Muscle layer of duodenum (tissue), 2 donors: ENCODE measurements around the gene CERKL.

Source experiments
- H3K27ac ChIP-seq: one replicate; pipeline ENCODE4 v1.7.0; 2013; ENCODE audit warnings: mild to moderate bottlenecking, low read length
- H3K27me3 ChIP-seq: one replicate; pipeline ENCODE4 v1.7.0; 2013; ENCODE audit warnings: low read depth, mild to moderate bottlenecking, control low read depth, low read length
- H3K36me3 ChIP-seq, 2 donors: one replicate each; pipeline ENCODE4 v1.7.0; 2013; ENCODE audit warnings: low read length in 2 of 2, control low read depth in 1 of 2, mild to moderate bottlenecking in 1 of 2; ENCODE audit not compliant: insufficient read depth in 2 of 2, control insufficient read depth in 1 of 2
- H3K4me1 ChIP-seq, 2 donors: one replicate each; pipeline ENCODE4 v1.7.0; 2013; ENCODE audit warnings: low read length in 2 of 2, mild to moderate bottlenecking in 2 of 2, control low read depth in 1 of 2, moderate library complexity in 1 of 2; ENCODE audit not compliant: insufficient read depth in 2 of 2, control insufficient read depth in 1 of 2
- H3K4me3 ChIP-seq, 2 donors: one replicate each; pipeline ENCODE4 v1.7.0; 2013; ENCODE audit warnings: low read length in 2 of 2, low read depth in 1 of 2, mild to moderate bottlenecking in 1 of 2
- H3K9me3 ChIP-seq, 2 donors: one replicate each; pipeline ENCODE4 v1.7.0; 2013; ENCODE audit warnings: low read length in 2 of 2, control low read depth in 1 of 2, mild to moderate bottlenecking in 1 of 2; ENCODE audit not compliant: control insufficient read depth in 1 of 2
- donor health status: healthy.

The CERKL gene

DNA sequence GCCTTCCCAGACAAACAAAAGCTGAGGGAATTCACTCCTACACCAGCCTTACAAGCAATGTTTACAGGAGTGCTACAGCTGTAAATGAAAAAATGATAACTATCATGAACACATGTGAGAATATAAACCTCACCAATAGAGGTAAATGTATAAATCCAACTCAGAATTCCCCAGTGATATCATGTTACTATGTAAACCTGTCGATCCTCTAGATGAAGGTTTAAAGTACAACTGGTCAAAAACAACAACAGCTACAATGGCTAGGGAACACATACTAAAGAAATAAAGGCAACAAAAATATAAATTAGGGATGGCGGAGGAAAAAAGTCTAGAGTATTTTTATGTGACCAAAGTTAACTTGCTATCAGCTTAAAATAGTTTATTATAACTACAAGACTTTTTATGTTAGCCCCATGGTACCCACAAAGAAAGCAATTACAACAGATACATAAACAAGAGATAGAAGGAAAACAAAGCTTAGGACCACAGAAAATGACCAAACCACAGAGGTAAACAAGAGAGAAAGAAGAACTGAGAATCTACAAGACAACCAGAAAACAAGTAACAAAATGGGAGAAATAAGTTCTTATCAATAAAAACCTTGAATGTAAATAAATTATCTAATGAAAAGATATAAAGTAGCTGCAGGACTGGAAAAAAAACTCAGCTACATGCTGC is 8.3 kb downstream of the CERKL start:
- Histone ChIP-seq H3K36me3 (no peaks in the 10 kb centered on the region), H3K27ac (no peak overlapping the region), H3K27me3 (no peaks in the 10 kb centered on the region), H3K4me3 (no peak overlapping the region), H3K9me3 (no peaks in the 10 kb centered on the region), H3K4me1 (no peaks in the 10 kb centered on the region)

DNA sequence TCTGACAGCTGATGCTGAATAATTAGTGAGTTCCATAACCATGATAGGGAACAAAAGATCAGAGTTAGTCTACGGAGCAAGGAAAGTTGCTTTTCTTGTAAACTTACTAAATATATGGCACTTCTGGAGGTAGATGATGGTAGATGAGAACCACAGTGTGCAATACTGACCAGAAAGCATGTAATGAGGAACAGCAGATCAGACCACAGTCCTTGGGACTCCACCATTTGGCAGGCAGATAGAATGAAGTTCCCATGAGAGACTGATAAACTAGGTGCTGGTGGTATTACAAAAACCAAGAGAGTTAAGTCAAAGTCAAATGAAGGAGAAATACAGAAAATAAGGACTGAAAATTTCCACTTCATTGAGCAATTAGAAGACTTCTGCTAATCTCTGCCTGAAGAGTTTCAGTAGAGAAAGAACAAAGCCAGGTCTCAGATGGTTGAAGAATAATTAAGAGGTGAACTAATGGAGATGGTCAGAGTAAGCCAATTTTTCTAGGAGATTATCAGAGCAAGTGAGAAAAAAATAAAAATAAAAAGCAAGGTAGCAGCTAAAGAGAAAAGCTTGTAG is 10.4 kb downstream of the CERKL start:
- no peak overlapping the region for H3K27ac ChIP-seq
- H3K9me3 ChIP-seq, result no peaks in the 10 kb centered on the region
- H3K4me3 ChIP-seq, result no peak overlapping the region
- H3K4me1 ChIP-seq, result no peaks in the 10 kb centered on the region
- no peaks in the 10 kb centered on the region for H3K27me3 ChIP-seq
- H3K36me3 ChIP-seq, result no peaks in the 10 kb centered on the region

DNA sequence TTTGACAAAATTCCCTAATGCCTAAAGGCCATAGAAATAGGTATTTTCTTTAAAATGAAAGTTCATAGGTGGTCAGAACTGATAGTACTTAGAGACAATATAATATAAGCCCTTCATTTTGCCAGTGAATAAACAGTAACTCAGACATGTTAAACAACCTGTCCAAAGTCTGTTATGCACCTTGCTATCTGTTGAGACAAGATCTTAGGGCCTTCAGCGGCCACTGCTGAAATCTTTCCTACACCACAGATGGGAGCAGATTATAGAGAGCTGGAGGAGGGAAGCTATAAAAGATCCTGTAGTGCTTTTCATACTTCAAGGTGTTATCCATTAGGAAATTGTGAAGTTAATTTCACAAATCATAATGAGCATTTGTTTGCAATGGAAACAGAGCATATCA is 13.8 kb downstream of the CERKL start:
- H3K9me3 ChIP-seq, result no peaks in the 10 kb centered on the region
- no peak overlapping the region for H3K27ac ChIP-seq
- no peaks in the 10 kb centered on the region for H3K4me1 ChIP-seq
- H3K27me3 ChIP-seq, result no peaks in the 10 kb centered on the region
- no peak overlapping the region for H3K4me3 ChIP-seq
- H3K36me3 ChIP-seq, result no peaks in the 10 kb centered on the region

DNA sequence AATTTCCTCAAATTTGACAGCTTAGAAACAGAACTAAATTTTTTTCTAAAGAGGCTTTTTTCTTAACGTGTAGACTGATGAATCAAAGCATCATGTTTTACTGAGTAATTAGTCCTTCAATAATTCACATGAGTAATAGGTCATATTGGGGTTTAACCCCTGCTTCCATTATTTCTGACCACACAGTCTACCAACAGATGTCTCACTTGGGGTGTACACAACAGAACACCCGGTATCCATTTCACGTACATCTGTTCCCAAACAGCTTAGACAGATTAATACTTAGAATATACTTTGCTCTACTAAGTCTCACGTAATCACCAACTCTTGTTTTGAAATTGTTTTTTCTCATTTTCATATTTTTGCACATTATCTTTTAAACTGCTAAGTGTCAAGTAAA is 14.8 kb downstream of the CERKL start:
- no peak overlapping the region for H3K27ac ChIP-seq
- no peaks in the 10 kb centered on the region for H3K9me3 ChIP-seq
- H3K4me1 ChIP-seq, result no peaks in the 10 kb centered on the region
- no peaks in the 10 kb centered on the region for H3K36me3 ChIP-seq
- H3K4me3 ChIP-seq, result no peak overlapping the region
- no peaks in the 10 kb centered on the region for H3K27me3 ChIP-seq

DNA sequence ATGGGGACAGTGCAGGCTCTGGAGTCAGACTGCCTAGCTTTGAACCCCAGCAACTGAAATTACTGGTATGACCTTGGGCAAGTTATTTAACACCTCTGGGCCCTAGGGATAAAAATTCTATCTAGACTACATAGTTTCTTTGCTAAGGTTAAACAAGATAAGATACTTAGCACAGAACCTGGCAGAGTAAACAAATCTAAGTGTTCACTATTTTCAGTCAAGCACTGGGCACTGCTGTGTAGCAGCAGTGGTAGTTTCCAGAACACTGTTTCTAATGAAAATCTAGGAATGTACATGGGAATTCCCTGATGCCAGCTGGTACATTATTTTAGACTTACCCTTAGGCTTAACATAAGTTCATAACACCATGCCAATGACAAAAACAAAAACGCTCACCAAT is 17.2 kb downstream of the CERKL start:
- no peaks in the 10 kb centered on the region for H3K27me3 ChIP-seq
- no peak overlapping the region for H3K27ac ChIP-seq
- H3K36me3 ChIP-seq, result no peaks in the 10 kb centered on the region
- H3K4me1 ChIP-seq, result no peaks in the 10 kb centered on the region
- H3K9me3 ChIP-seq, result no peaks in the 10 kb centered on the region
- H3K4me3 ChIP-seq, result no peak overlapping the region

DNA sequence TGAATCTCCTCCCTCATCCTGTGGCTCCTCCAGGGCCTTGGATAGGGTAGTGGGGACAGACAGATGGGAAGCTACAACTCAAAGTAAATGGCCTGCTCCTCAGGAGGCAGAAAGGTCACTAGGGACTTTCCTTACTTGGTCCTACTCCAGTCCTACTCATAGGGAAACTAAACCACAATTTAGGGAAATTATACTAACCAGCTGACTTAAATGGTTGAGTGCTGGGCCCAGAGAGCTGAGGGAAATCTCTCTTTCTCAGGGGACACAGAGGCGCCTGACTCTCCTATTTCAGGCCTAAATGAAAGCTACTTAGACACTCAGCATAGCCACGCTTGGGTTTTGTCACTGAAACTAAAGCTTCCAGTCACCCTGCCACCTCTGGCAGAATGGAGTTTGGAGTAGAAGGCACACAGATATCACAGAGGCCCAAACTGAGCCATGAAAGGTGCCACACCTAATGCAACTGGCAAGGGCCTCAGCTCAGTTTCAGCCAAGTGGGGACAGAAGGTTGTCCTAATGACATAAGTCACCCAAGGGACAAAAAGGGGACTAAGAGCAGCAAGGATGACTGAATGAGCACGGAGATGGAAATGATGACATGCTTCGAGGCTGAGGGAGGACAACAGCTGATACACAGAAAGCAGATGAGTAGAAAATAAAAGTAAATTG is 24.0 kb downstream of the CERKL start:
- Histone ChIP-seq H3K27ac (no peak overlapping the region), H3K4me1 (no peaks in the 10 kb centered on the region), H3K36me3 (no peaks in the 10 kb centered on the region), H3K9me3 (no peaks in the 10 kb centered on the region), H3K27me3 (no peaks in the 10 kb centered on the region), H3K4me3 (no peak overlapping the region)

DNA sequence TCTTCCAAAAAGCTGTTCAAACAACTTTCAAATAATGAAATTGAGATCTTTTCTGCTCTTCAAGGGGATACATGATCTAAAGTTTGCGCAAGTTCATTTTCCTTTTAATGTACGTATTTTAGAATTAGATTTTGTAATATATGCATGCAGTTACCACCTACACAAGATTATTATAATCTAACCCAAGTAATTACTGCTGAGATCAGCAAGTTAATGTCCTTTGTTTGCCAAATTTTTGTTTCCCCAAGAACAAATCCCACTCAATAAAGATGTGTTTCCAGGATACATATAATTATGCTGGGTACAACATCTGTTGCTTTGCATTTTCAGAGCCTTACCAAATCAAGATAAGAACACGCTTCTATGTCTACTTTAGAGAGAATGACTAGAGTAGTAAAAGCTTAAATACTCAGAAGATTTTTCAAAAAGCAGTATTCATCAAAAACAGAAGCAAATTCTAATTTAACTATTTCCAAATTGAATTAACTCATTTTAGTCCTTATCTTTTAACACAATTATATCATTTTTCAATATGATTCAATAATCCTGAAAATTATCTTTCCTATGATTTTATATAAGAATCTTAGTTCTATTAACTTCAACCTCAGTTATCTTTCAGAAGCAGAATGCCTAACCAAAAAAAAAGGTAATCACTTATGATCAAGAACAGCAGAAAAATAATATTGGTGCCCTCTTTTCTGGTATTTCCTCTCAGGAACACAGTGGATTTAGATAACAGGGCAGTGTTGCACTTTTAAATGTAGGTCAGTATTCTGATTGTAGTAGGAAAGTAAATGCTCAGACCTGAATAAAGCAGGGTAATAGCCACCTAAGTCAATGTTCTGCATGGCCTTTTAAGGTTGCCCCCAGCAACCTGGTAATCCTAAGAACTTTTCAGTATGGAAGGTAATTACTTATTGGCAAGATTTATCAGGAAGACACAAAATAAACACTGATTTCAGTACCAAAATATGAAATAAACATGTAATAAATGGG is 28.0 kb downstream of the CERKL start:
- Histone ChIP-seq H3K36me3 (no peaks in the 10 kb centered on the region), H3K27me3 (no peaks in the 10 kb centered on the region), H3K27ac (no peak overlapping the region), H3K9me3 (no peaks in the 10 kb centered on the region), H3K4me3 (no peak overlapping the region), H3K4me1 (no peaks in the 10 kb centered on the region)

DNA sequence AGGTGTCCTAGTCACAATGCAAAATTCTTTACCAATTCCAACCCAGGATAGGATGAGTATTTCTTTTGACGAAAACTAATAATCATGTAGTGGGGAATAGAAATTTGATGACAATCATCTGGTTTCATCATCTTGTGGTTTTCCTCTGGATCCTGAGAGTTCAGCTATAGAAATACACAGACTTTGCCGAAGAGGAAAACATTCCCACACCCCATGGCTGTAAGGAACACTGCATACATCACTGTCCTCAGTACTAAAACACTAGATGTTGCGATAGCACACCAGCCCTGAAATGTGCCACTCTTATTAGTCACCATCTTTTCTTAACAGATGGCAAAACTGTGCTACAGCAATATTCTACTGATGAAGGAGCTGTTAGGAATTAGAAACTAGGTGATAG is 29.4 kb downstream of the CERKL start:
- H3K4me3 ChIP-seq, result no peak overlapping the region
- H3K27ac ChIP-seq, result no peak overlapping the region
- H3K27me3 ChIP-seq, result no peaks in the 10 kb centered on the region
- H3K4me1 ChIP-seq, result no peaks in the 10 kb centered on the region
- H3K9me3 ChIP-seq, result no peaks in the 10 kb centered on the region
- no peaks in the 10 kb centered on the region for H3K36me3 ChIP-seq

DNA sequence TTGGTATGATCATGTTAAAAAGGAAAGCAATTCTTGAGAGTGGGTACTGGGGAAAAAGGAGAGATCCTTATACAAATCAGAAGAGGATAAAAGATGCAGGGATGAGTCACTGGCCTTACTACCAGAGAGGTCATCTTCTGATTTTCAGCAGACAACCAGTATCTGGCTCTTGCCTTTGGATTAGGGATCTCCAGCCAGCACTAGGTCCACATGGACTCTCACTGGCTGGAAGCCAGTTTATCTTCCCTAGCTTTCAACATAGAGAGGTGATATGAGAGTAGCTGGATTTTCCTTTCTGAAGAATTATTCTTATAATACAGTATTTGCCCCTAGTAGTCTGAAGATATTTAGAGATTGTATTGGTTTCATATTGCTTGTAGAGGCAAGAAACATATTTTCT is 30.2 kb downstream of the CERKL start:
- Histone ChIP-seq H3K4me3 (no peak overlapping the region), H3K27ac (no peak overlapping the region), H3K27me3 (no peaks in the 10 kb centered on the region), H3K36me3 (no peaks in the 10 kb centered on the region), H3K4me1 (no peaks in the 10 kb centered on the region), H3K9me3 (no peaks in the 10 kb centered on the region)

DNA sequence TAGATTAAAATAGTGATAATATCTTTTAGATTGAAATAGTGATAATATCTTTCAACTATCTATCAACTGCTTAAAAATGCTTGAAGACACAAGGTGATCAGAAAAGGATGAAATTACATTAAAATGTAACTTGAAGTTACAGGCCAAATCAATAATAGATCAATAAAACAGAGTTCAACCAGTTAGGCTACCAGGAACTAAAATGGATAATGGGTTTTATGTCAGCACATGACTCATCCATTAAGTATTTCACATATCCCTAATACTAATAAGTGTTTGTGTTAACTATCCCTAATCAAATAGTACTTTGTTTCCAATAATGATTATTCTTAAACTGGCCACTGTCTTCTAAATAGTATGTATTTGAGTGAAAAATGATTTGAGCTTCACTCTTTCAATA is 33.7 kb downstream of the CERKL start:
- Histone ChIP-seq H3K36me3 (no peaks in the 10 kb centered on the region), H3K9me3 (no peaks in the 10 kb centered on the region), H3K27ac (no peak overlapping the region), H3K4me1 (no peaks in the 10 kb centered on the region), H3K27me3 (no peaks in the 10 kb centered on the region), H3K4me3 (no peak overlapping the region)
